HepG2 (cell line): ENCODE results near the gene WTAP. TPM values are rescaled to one million over a fixed set of nuclear protein-coding genes. Genes with fewer than 3 reads are reported as not detected.

Experiments
- AGO1 ChIP-seq: fragments of 200-400 bp; formaldehyde crosslinking; IDR thresholded peaks from 2 replicates; pipeline ENCODE4 v1.6.1; 2017; ENCODE audit warnings: mild to moderate bottlenecking, low read depth, low read length, moderate library complexity; ENCODE audit not compliant: poor library complexity, severe bottlenecking
- BRCA1 ChIP-seq: sonication (generic); formaldehyde crosslinking; IDR thresholded peaks from 2 replicates; pipeline ENCODE4 v1.4.0; 2020; ENCODE audit warnings: missing genetic modification reagents
- MEIS2 ChIP-seq: sonication (generic); formaldehyde crosslinking; IDR thresholded peaks from 2 replicates; pipeline ENCODE4 v1.9.0; 2021; ENCODE audit warnings: mild to moderate bottlenecking, missing genetic modification reagents
- MLXIP ChIP-seq: sonication (generic); formaldehyde crosslinking; IDR thresholded peaks from 2 replicates; pipeline ENCODE4 v1.9.0; 2021; ENCODE audit warnings: missing genetic modification reagents, borderline replicate concordance
- MXD3 ChIP-seq: IDR thresholded peaks from 2 replicates; pipeline ENCODE4 v1.6.1; 2016; ENCODE audit warnings: mild to moderate bottlenecking, missing biosample characterization, missing genetic modification reagents
- NFE2L1 ChIP-seq: sonication (generic); formaldehyde crosslinking; IDR thresholded peaks from 2 replicates; pipeline ENCODE4 v1.4.0; 2020; ENCODE audit warnings: missing genetic modification reagents, mild to moderate bottlenecking, borderline replicate concordance
- RELA ChIP-seq: sonication (generic); formaldehyde crosslinking; IDR thresholded peaks from 2 replicates; pipeline ENCODE4 v1.4.0; 2020; ENCODE audit warnings: missing genetic modification reagents
- TAF1 ChIP-seq: sonication (generic); formaldehyde crosslinking; IDR thresholded peaks from 2 replicates; pipeline ENCODE4 v1.4.0; 2020; ENCODE audit warnings: missing genetic modification reagents
- TFAP4 ChIP-seq: sonication (generic); IDR thresholded peaks from 2 replicates; pipeline ENCODE4 v1.6.1; 2016; ENCODE audit warnings: low read depth, borderline replicate concordance
- TFDP2 ChIP-seq: sonication (generic); formaldehyde crosslinking; IDR thresholded peaks from 2 replicates; pipeline ENCODE4 v1.4.0; 2020; ENCODE audit warnings: missing genetic modification reagents
- TOPORS ChIP-seq: sonication (generic); formaldehyde crosslinking; IDR thresholded peaks from 2 replicates; pipeline ENCODE4 v1.8.0; 2023; ENCODE audit warnings: mild to moderate bottlenecking, missing genetic modification reagents
- ZBTB14 ChIP-seq: sonication (generic); formaldehyde crosslinking; IDR thresholded peaks from 2 replicates; pipeline ENCODE4 v1.4.0; 2020; ENCODE audit warnings: missing genetic modification reagents
- ZFX ChIP-seq: sonication (generic); formaldehyde crosslinking; IDR thresholded peaks from 2 replicates; pipeline ENCODE4 v1.4.0; 2020; ENCODE audit warnings: mild to moderate bottlenecking, low read depth, missing genetic modification reagents, moderate library complexity
- ZNF276 ChIP-seq: sonication (generic); formaldehyde crosslinking; IDR thresholded peaks from 2 replicates; pipeline ENCODE4 v1.4.0; 2020; ENCODE audit warnings: mild to moderate bottlenecking, low read depth, missing genetic modification reagents
- ZNF329 ChIP-seq: sonication (generic); formaldehyde crosslinking; IDR thresholded peaks from 2 replicates; pipeline ENCODE4 v1.9.0; 2021; ENCODE audit warnings: low read depth, mild to moderate bottlenecking, missing genetic modification reagents
- ZNF550 ChIP-seq: sonication (generic); formaldehyde crosslinking; IDR thresholded peaks from 2 replicates; pipeline ENCODE4 v1.4.0; 2020; ENCODE audit warnings: mild to moderate bottlenecking, missing genetic modification reagents, borderline replicate concordance
- ZNF652 ChIP-seq: IDR thresholded peaks from 2 replicates; pipeline ENCODE4 v1.6.1; 2016; ENCODE audit warnings: low read depth, borderline replicate concordance
- ZNF672 ChIP-seq: sonication (generic); formaldehyde crosslinking; IDR thresholded peaks from 2 replicates; pipeline ENCODE4 v1.8.1; 2022; ENCODE audit warnings: missing genetic modification reagents
- ZNF678 ChIP-seq: sonication (generic); formaldehyde crosslinking; IDR thresholded peaks from 2 replicates; pipeline ENCODE4 v1.4.0; 2020; ENCODE audit warnings: mild to moderate bottlenecking, missing genetic modification reagents
- ZSCAN30 ChIP-seq: sonication (generic); formaldehyde crosslinking; IDR thresholded peaks from 2 replicates; pipeline ENCODE4 v1.5.0; 2020; ENCODE audit warnings: mild to moderate bottlenecking, missing genetic modification reagents
- polyA plus RNA-seq, 8 experiments: library from polyadenylated mRNA; depleted of rRNA in 3 of 8; stranded (reverse) in 7 of 8; unstranded in 1 of 8; fragments of >200 nt; fragmentation: Illumina TruSeq in 4 of 8; extraction: Trizol in 4 of 8; gene quantifications; 2 replicates each; pipeline versions ENCODE4 v1.2.1 to v1.2.3, GENCODE V29; 2011 to 2016; ENCODE audit warnings: low read depth in 4 of 8, missing spikeins in 1 of 8, mixed read lengths in 1 of 8; ENCODE audit not compliant: insufficient read depth in 1 of 8
- total RNA-seq, 5 experiments: library from RNA; depleted of rRNA; stranded (reverse); fragments of >200 nt; fragmentation: Illumina TruSeq; extraction: Trizol; gene quantifications; 2 replicates each; pipeline ENCODE4 v1.2.3, GENCODE V29; 2016; ENCODE audit warnings: low read depth in 1 of 5

WTAP gene
- total and polyA plus RNA-seq, 2 of the 13 experiments (the other 11 are each of a cell fraction or from before 2014, with no cell fraction given): 31.6 to 167 TPM

DNA sequence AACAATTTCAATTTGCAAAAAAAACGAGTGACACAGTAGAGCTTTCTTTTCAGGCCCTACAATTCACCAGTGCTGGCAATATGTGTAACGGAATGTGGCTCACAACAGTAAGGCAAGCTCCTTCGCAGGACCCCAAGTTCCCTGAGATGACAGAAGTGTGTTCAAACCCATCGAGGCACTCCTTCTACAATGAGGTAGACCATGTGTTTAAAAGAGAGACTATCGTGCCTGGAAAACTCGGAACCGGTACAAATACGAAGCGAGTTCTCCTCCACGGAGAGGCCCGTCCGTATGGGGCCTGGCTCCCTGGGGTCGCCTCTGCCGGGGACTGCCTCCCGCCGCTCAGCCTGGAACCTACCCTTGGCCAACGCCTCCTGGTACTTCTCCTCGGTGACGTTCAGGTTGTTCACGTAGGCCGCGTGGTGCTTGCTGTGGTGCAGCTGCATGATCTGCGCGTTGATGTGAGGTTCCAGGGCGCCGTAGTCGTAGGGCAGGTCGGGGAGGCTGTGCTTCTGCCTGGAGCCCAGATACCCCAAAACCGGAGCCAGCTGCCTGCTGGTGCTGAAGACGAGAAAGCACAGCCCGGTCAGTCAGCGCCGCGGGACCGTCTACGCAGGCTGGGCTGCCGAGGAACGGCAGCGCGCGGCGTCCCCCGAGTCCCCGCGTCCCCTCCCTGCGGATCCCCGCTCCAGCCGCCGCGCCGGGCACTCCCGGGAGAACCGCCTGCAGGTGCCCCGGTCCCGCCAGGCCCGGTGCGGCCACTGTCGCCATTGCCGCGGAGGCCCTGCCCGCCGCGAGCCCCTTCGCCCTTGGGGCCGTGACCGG is 34.8 kb upstream of the WTAP start (continued):
- TF ChIP-seq MLXIP (CRISPR knock-in tag) (0 out of 2 replicates have a peak, but pooled peaks have one; percentile 27), ZNF329 (CRISPR knock-in tag) (peak; percentile 53; the same call in 1 of the 2 replicates), TFDP2 (CRISPR knock-in tag) (no peak), MEIS2 (CRISPR knock-in tag) (peak; percentile 9; the same call in 1 of the 2 replicates), BRCA1 (CRISPR knock-in tag) (peak; percentile 61; the same call in 1 of the 2 replicates), ZNF652 (no peak), ZNF276 (0 out of 2 replicates have a peak, but pooled peaks have one; percentile 62), TOPORS (CRISPR knock-in tag) (no peak; the same call in 1 of the 2 replicates), ZNF678 (no peak), TAF1 (0 out of 2 replicates have a peak, but pooled peaks have one; percentile 13), TFAP4 (peak; percentile 21; the same call in 1 of the 2 replicates), NFE2L1 (no peak), AGO1 (peak; percentile 87), RELA (0 out of 2 replicates have a peak, but pooled peaks have one; percentile 16), ZSCAN30 (CRISPR knock-in tag) (0 out of 2 replicates have a peak, but pooled peaks have one; percentile 60), ZFX (CRISPR knock-in tag) (peak; percentile 74; the same call in 1 of the 2 replicates), ZNF672 (CRISPR knock-in tag) (peak; percentile 60; the same call in 1 of the 2 replicates), MXD3 (CRISPR knock-in tag) (no peak; the same call in 1 of the 2 replicates), ZBTB14 (CRISPR knock-in tag) (peak; percentile 25), ZNF550 (peak; percentile 49)
